Breast epithelium (tissue), 4 donors: ENCODE data around the gene ARL2BP. TPM values are rescaled to one million over a fixed set of nuclear protein-coding genes. Genes with fewer than 3 reads are reported as not detected.
A peak's percentile ranks its signal among the peaks of the same experiment; 100 is the strongest.
"Not testable (repeated sequence)": the region's sequence is repeated elsewhere in the genome, so short reads cannot be mapped to it uniquely, and the experiment has no call there.

Source experiments
- DNase-seq, 2 donors: peaks; one replicate each; pipeline ENCODE4 v3.0.0-alpha.2; 2019; ENCODE audit warnings: low spot score in 2 of 2
- H3K27ac ChIP-seq, 2 donors: fragments of 200-600 bp; sonication (generic) in 1 of 2; one replicate each; pipeline ENCODE4 v1.5.1; 2016 to 2019; ENCODE audit warnings: mild to moderate bottlenecking in 1 of 2
- H3K27me3 ChIP-seq, 2 donors: fragments of 200-600 bp; sonication (generic) in 1 of 2; one replicate each; pipeline versions ENCODE4 v1.5.1 to v1.6.0; 2017 to 2019; ENCODE audit warnings: control low read depth in 1 of 2, mild to moderate bottlenecking in 1 of 2
- H3K36me3 ChIP-seq: fragments of 200-600 bp; one replicate; pipeline ENCODE4 v1.5.1; 2019
- H3K4me1 ChIP-seq, 2 donors: fragments of 200-600 bp; sonication (generic); one replicate each; pipeline ENCODE4 v1.5.1; 2016 to 2019; ENCODE audit warnings: control low read depth in 1 of 2
- H3K4me3 ChIP-seq, 3 donors: fragments of 200-600 bp; sonication (generic); 1 replicate in 2 of 3; 2 replicates in 1 of 3; pipeline ENCODE4 v1.5.1; 2016 to 2019; ENCODE audit warnings: mild to moderate bottlenecking in 3 of 3, moderate library complexity in 2 of 3
- H3K9me3 ChIP-seq, 2 donors: fragments of 200-600 bp; sonication (generic) in 1 of 2; one replicate each; pipeline ENCODE4 v1.5.1; 2016 to 2019; ENCODE audit warnings: control low read depth in 1 of 2
- CTCF ChIP-seq, 3 donors: fragments of 450-650 bp; IDR thresholded peaks; one replicate each; pipeline ENCODE4 v1.5.1; 2016 to 2017; ENCODE audit warnings: antibody characterized with exemption in 3 of 3, mild to moderate bottlenecking in 3 of 3, moderate library complexity in 3 of 3
- POLR2A ChIP-seq: fragments of 450-650 bp; IDR thresholded peaks from one replicate; pipeline ENCODE4 v1.6.1; 2016; ENCODE audit warnings: antibody characterized with exemption, mild to moderate bottlenecking, moderate library complexity
- POLR2AphosphoS5 ChIP-seq, 3 donors: sonication (generic); formaldehyde crosslinking; IDR thresholded peaks; one replicate each; pipeline ENCODE4 v1.6.1; 2017; ENCODE audit warnings: antibody characterized with exemption in 3 of 3
- intact Hi-C: fragments of 100-400 bp; cut with DNase I; formaldehyde crosslinking; loops from one replicate; pipeline ENCODE4 v1.15.1; 2023; ENCODE audit warnings: low total_unique reads
- total RNA-seq, 3 donors: library from RNA; depleted of rRNA; stranded (reverse); fragments of >200 nt; gene quantifications; one replicate each; pipeline ENCODE4 v1.1.0, GENCODE V29; 2016

Gene ARL2BP
- 10 to 100 TPM; 50.5 to 64.0 (median 62.4) TPM for total RNA-seq

DNA sequence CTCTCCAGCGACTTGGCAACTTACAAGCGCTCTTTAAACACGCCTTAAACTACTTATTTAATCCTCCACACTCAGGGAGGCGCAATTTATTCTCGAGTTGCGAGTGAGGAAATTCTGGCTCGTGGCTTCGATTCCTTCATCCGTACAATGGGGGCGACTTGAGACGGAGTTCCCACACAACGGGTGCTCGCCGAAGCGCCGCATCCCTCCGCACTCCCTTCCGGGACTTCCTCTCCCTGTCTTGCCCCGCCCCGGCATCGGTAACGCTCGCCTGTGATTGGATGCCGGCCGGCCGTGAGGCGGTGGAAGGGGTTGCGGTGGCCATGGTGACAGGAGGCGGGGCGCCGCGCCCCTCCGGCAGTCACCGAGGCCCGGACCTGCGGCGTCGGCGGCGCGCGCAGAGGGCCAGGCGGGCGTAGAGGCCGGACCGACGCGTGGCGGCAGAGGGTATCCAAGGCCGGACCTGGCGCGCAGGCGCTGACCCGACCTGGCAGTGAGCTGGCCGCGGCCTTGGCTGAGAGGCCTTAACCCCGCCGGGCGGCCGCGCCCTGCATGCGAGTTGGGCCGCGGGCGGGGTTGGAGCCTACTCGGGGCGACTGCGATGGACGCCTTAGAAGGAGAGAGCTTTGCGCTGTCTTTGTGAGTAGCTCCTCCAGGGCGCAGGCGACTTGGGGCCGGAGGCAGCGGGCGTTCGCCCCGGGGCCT is at the start of gene ARL2BP:
Gene ARL2BP (plus strand): TSS at position 493 of the 705 bp plus-strand sequence. CDS start 109 bp downstream, at position 602.
- peak within 1 kb of the TSS; percentile 91 for H3K27ac ChIP-seq
- intact Hi-C loops = loop anchor here (5.0 kb wide), 1 partner anchor 52 kb away; no protein-coding TSS in a partner anchor
- H3K36me3 ChIP-seq = peaks cover 1% of the 10 kb centered on the region
- peaks cover 0 to 7% of the 10 kb centered on the region in 2 donors for H3K4me1 ChIP-seq
- peak within 1 kb of the TSS; percentile 76 to 89 (median 81) for H3K4me3 ChIP-seq
- DNase-seq = peak; percentile 98 to 99
- no peaks in the 10 kb centered on the region for H3K9me3 ChIP-seq
- TF ChIP-seq POLR2AphosphoS5 (IDR thresholded peaks at IDR 0.05) (peak; percentile 78 to 91 (median 86)), CTCF (IDR thresholded peaks at IDR 0.05) (no peak), POLR2A (peak; percentile 77)
- H3K27me3 ChIP-seq = no peaks in the 10 kb centered on the region

DNA sequence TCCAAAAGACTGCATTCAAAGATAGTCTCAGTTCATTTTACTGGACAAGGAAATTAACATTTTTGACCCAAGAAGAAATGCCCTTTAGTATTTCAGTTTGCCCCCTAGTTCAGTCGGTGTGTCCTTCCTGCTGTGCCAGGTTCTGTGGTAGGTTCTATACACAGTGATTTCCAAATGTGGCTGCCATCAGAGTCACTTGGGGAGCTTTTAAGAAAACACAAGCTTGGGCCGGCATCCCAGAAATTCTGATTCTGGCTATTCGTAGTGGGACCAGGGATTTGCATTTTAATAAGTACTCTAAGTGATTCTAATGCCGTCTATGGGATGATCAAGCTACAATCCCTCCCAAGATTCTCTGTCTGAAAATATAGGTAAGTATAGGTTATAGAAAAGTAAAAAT is 48.8 kb upstream of the ARL2BP start:
- peaks cover 0 to 6% of the 10 kb centered on the region in 2 donors for H3K4me1 ChIP-seq
- no peak for DNase-seq
- TF ChIP-seq POLR2AphosphoS5 (IDR thresholded peaks at IDR 0.05) (no peak), CTCF (IDR thresholded peaks at IDR 0.05) (no peak), POLR2A (no peak)
- no peak overlapping the region for H3K4me3 ChIP-seq
- no peaks in the 10 kb centered on the region for H3K27me3 ChIP-seq
- no peaks in the 10 kb centered on the region for H3K36me3 ChIP-seq
- no peak overlapping the region for H3K27ac ChIP-seq
- H3K9me3 ChIP-seq = no peaks in the 10 kb centered on the region
- intact Hi-C loops = no loop called here

GRCh38 chr16:57196753-57197152 is 48.3 kb upstream of the ARL2BP start:
- TF ChIP-seq CTCF (IDR thresholded peaks at IDR 0.05) (no peak), POLR2AphosphoS5 (IDR thresholded peaks at IDR 0.05) (no peak), POLR2A (no peak)
- Histone ChIP-seq H3K9me3 (no peaks in the 10 kb centered on the region), H3K36me3 (no peaks in the 10 kb centered on the region), H3K27ac (no peak overlapping the region), H3K4me1 (peaks cover 0 to 2% of the 10 kb centered on the region in 2 donors), H3K4me3 (no peak overlapping the region), H3K27me3 (no peaks in the 10 kb centered on the region)
- DNase-seq = no peak
- intact Hi-C loops = no loop called here

DNA sequence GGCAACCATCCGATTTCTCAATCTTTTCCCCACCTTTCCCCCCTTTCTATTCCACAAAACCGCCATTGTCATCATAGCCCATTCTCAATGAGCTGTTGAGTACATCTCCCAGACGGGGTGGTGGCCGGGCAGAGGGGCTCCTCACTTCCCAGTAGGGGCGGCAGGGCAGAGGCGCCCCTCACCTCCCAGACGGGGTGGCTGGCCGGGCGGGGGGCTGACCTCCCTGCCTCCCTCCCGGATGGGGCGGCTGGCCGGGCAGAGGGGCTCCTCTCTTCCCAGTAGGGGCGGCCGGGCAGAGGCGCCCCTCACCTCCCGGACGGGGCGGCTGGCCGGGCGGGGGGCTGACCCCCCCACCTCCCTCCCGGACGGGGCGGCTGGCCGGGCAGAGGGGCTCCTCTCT is 44.7 kb upstream of the ARL2BP start:
- intact Hi-C loops, H3K4me1 ChIP-seq, H3K36me3 ChIP-seq, DNase-seq, H3K27me3 ChIP-seq, H3K4me3 ChIP-seq, H3K9me3 ChIP-seq, H3K27ac ChIP-seq: not testable (repeated sequence)

GRCh38 chr16:57200926-57201325 is 44.1 kb upstream of the ARL2BP start:
- DNase-seq, intact Hi-C loops: not testable (repeated sequence)

GRCh38 chr16:57202095-57202886 is 42.8 kb upstream of the ARL2BP start:
- no peaks in the 10 kb centered on the region for H3K4me1 ChIP-seq
- H3K27ac ChIP-seq = no peak overlapping the region
- H3K4me3 ChIP-seq = no peak overlapping the region
- no peaks in the 10 kb centered on the region for H3K9me3 ChIP-seq
- H3K36me3 ChIP-seq = no peaks in the 10 kb centered on the region
- H3K27me3 ChIP-seq = no peaks in the 10 kb centered on the region
- intact Hi-C loops = no loop called here
- no peak for DNase-seq
- no peak for TF ChIP-seq POLR2A
- TF ChIP-seq CTCF (IDR thresholded peaks at IDR 0.05) = no peak
- no peak for TF ChIP-seq POLR2AphosphoS5 (IDR thresholded peaks at IDR 0.05)

More at GRCh38 chr16:57200926-57201325, 44.1 kb upstream of the ARL2BP start:
- not testable (repeated sequence) for H3K4me3 ChIP-seq, H3K9me3 ChIP-seq, H3K4me1 ChIP-seq, H3K36me3 ChIP-seq, H3K27ac ChIP-seq, H3K27me3 ChIP-seq
